Gastroesophageal sphincter (tissue), 4 donors: ENCODE measurements around the gene RAPGEF3. TPM values are rescaled to one million over a fixed set of nuclear protein-coding genes. Genes with fewer than 3 reads are reported as not detected.

Source experiments
- ATAC-seq: fragments of 150-250 bp; one replicate; pipeline ENCODE4 v1.9.1; 2016; ENCODE audit warnings: mild to moderate bottlenecking, moderate library complexity
- H3K27ac ChIP-seq, 4 donors: fragments of 200-600 bp; sonication (generic) in 3 of 4; 1 replicate in 3 of 4; 2 replicates in 1 of 4; pipeline ENCODE4 v1.5.1; 2016 to 2019
- H3K27me3 ChIP-seq: fragments of 200-600 bp; sonication (generic); one replicate; pipeline ENCODE4 v1.5.1; 2019
- H3K36me3 ChIP-seq, 2 donors: fragments of 200-600 bp; sonication (generic); one replicate each; pipeline ENCODE4 v1.5.1; 2019; ENCODE audit warnings: control low read depth in 1 of 2
- H3K4me1 ChIP-seq, 3 donors: fragments of 200-600 bp; sonication (generic); 1 replicate in 2 of 3; 2 replicates in 1 of 3; pipeline ENCODE4 v1.5.1; 2016 to 2019; ENCODE audit warnings: control low read depth in 2 of 3
- H3K4me3 ChIP-seq, 2 donors: fragments of 200-600 bp; sonication (generic); one replicate each; pipeline ENCODE4 v1.5.1; 2019; ENCODE audit warnings: mild to moderate bottlenecking in 1 of 2, moderate library complexity in 1 of 2
- H3K9me3 ChIP-seq, 3 donors: fragments of 200-600 bp; sonication (generic); one replicate each; pipeline ENCODE4 v1.5.1; 2017 to 2019; ENCODE audit warnings: control low read depth in 2 of 3
- CTCF ChIP-seq, 4 experiments: fragments of 200-600 bp in 2 of 4; fragments of 450-650 bp in 2 of 4; sonication (generic) in 1 of 4; IDR thresholded peaks; one replicate each; pipeline ENCODE4 v1.5.1; 2017 to 2019; ENCODE audit warnings: antibody characterized with exemption in 4 of 4, mild to moderate bottlenecking in 2 of 4, moderate library complexity in 2 of 4
- EP300 ChIP-seq: sonication (generic); formaldehyde crosslinking; IDR thresholded peaks from one replicate; pipeline ENCODE4 v1.6.1; 2017; ENCODE audit warnings: antibody characterized with exemption, mild to moderate bottlenecking
- POLR2A ChIP-seq, 2 donors: fragments of 450-650 bp; IDR thresholded peaks; one replicate each; pipeline ENCODE4 v1.6.1; 2017; ENCODE audit warnings: antibody characterized with exemption in 2 of 2, mild to moderate bottlenecking in 2 of 2, moderate library complexity in 1 of 2
- POLR2AphosphoS5 ChIP-seq: sonication (generic); formaldehyde crosslinking; IDR thresholded peaks from one replicate; pipeline ENCODE4 v1.6.1; 2017; ENCODE audit warnings: antibody characterized with exemption
- WGBS, 2 donors: methylation state at CpG; one replicate each; pipeline ENCODE4 v1.1.5; 2018; ENCODE audit warnings: low coverage in 1 of 2; 5-methylcytosine and 5-hydroxymethylcytosine counted together
- total RNA-seq, 4 donors: library from RNA; depleted of rRNA; stranded (reverse); fragments of >200 nt; gene quantifications; one replicate each; pipeline ENCODE4 v1.1.0, GENCODE V29; 2016

RAPGEF3 gene
- total RNA-seq, 4 donors from 2014 or later: 19.3 to 56.8 (median 25.5) TPM

GRCh38 chr12:47781479-47782371 lies 23.0 kb upstream of the RAPGEF3 start:
- no peak for ATAC-seq
- peaks cover 0 to 68% of the 10 kb centered on the region in 2 donors for H3K36me3 ChIP-seq
- H3K4me1 ChIP-seq: peaks cover 5 to 58% (median 32%) of the 10 kb centered on the region in 3 donors
- peak overlapping the region in 3 of 4 donors; percentile 13 to 80 (median 50) for H3K27ac ChIP-seq
- H3K4me3 ChIP-seq: no peak overlapping the region
- H3K27me3 ChIP-seq: no peaks in the 10 kb centered on the region
- no peaks in the 10 kb centered on the region for H3K9me3 ChIP-seq
- 60 to 71% methylated on average over 5 to 6 of the region's 13 CpGs for WGBS, 2 donors
- TF ChIP-seq POLR2A (IDR thresholded peaks at IDR 0.05): no peak
- peak; percentile 19 for TF ChIP-seq POLR2AphosphoS5

- Histone ChIP-seq H3K27me3 (no peaks in the 10 kb centered on the region), H3K9me3 (no peaks in the 10 kb centered on the region), H3K4me3 (no peak overlapping the region), H3K36me3 (peaks cover 0 to 51% of the 10 kb centered on the region in 2 donors), H3K27ac (peak overlapping the region in 3 of 4 donors; percentile 65 to 80 (median 78)), H3K4me1 (peaks cover 10 to 62% (median 42%) of the 10 kb centered on the region in 3 donors)
- TF ChIP-seq POLR2AphosphoS5 (no peak), POLR2A (IDR thresholded peaks at IDR 0.05) (no peak), CTCF (IDR thresholded peaks at IDR 0.05) (no peak), EP300 (no peak)
- 61% methylated on average over 3 of the region's 11 CpGs; no CpG with 5 or more reads in 1 of the 2 donors for WGBS, 2 donors
- no peak for ATAC-seq
Observed at GRCh38 chr12:47779943-47780504, 21.3 kb upstream of the RAPGEF3 start.

- 3 to 4% methylated on average over 3 to 7 of the region's 19 CpGs for WGBS, 2 donors
- H3K27ac ChIP-seq: peak overlapping the region in 3 of 4 donors; percentile 65 to 80 (median 78)
- H3K9me3 ChIP-seq: no peaks in the 10 kb centered on the region
- peak; percentile 74 for ATAC-seq
- H3K4me1 ChIP-seq: peaks cover 10 to 68% (median 44%) of the 10 kb centered on the region in 3 donors
- H3K36me3 ChIP-seq: peaks cover 0 to 45% of the 10 kb centered on the region in 2 donors
- H3K4me3 ChIP-seq: no peak overlapping the region
- TF ChIP-seq EP300: no peak
- peak in 3 of 4 experiments; percentile 96 to 98 (median 98) for TF ChIP-seq CTCF (IDR thresholded peaks at IDR 0.05)
- peak in 1 of 2 donors; percentile 1 for TF ChIP-seq POLR2A (IDR thresholded peaks at IDR 0.05)
- H3K27me3 ChIP-seq: no peaks in the 10 kb centered on the region
Observed at GRCh38 chr12:47779301-47779942, 20.7 kb upstream of the RAPGEF3 start.

- H3K4me3 ChIP-seq: no peak overlapping the region
- peaks cover 10 to 73% (median 49%) of the 10 kb centered on the region in 3 donors for H3K4me1 ChIP-seq
- peak; percentile 2 for ATAC-seq
- H3K36me3 ChIP-seq: peaks cover 0 to 39% of the 10 kb centered on the region in 2 donors
- WGBS, 2 donors: 36 to 89% methylated on average over 1 to 2 of the region's 14 CpGs
- TF ChIP-seq EP300 (no peak), POLR2A (IDR thresholded peaks at IDR 0.05) (peak in 1 of 2 donors; percentile 14)
- peak overlapping the region in 3 of 4 donors; percentile 25 to 80 (median 78) for H3K27ac ChIP-seq
- H3K27me3 ChIP-seq: no peaks in the 10 kb centered on the region
- no peaks in the 10 kb centered on the region for H3K9me3 ChIP-seq
Observed at GRCh38 chr12:47778881-47779280, 20.2 kb upstream of the RAPGEF3 start.

GRCh38 chr12:47777741-47778558 lies 19.3 kb upstream of the RAPGEF3 start:
- TF ChIP-seq POLR2AphosphoS5 (peak; percentile 7), CTCF (IDR thresholded peaks at IDR 0.05) (no peak)
- no peaks in the 10 kb centered on the region for H3K27me3 ChIP-seq
- peak; percentile 4 for ATAC-seq
- H3K36me3 ChIP-seq: peaks cover 0 to 30% of the 10 kb centered on the region in 2 donors
- H3K27ac ChIP-seq: peak overlapping the region; percentile 24 to 81 (median 79)
- WGBS, 2 donors: 65 to 69% methylated on average over 2 of the region's 9 CpGs
- peaks cover 10 to 69% (median 51%) of the 10 kb centered on the region in 3 donors for H3K4me1 ChIP-seq
- no peak overlapping the region for H3K4me3 ChIP-seq
- no peaks in the 10 kb centered on the region for H3K9me3 ChIP-seq
